ENCODE measurements around the gene UBA6.
"Not testable (repeated sequence)": the region's sequence is repeated elsewhere in the genome, so short reads cannot be mapped to it uniquely, and the experiment has no call there.

UBA6 gene

GRCh38 chr4:67721770-67722597 lies 21.0 kb upstream of the UBA6 start:
- no peak for DNase-seq

GRCh38 chr4:67721315-67721769 lies 20.4 kb upstream of the UBA6 start:
- H3K4me3 Mint-ChIP-seq, result no peak overlapping the region
- peak overlapping the region; percentile 48 to 60 for H3K27ac Mint-ChIP-seq
- no peaks in the 10 kb centered on the region for H3K27me3 Mint-ChIP-seq
- DNase-seq (no peak), ATAC-seq (no peak)
- peaks cover 2% of the 10 kb centered on the region for H3K4me1 Mint-ChIP-seq
- peaks cover 5 to 12% of the 10 kb centered on the region in 2 donors for H3K9me3 Mint-ChIP-seq

More at GRCh38 chr4:67721770-67722597, 21.0 kb upstream of the UBA6 start:
- no peaks in the 10 kb centered on the region for H3K4me1 Mint-ChIP-seq
- H3K27ac Mint-ChIP-seq, result no peak overlapping the region
- peaks cover 5 to 13% of the 10 kb centered on the region in 2 donors for H3K9me3 Mint-ChIP-seq
- no peaks in the 10 kb centered on the region for H3K27me3 Mint-ChIP-seq
- no peak for ATAC-seq
- H3K4me3 Mint-ChIP-seq, result no peak overlapping the region

DNA sequence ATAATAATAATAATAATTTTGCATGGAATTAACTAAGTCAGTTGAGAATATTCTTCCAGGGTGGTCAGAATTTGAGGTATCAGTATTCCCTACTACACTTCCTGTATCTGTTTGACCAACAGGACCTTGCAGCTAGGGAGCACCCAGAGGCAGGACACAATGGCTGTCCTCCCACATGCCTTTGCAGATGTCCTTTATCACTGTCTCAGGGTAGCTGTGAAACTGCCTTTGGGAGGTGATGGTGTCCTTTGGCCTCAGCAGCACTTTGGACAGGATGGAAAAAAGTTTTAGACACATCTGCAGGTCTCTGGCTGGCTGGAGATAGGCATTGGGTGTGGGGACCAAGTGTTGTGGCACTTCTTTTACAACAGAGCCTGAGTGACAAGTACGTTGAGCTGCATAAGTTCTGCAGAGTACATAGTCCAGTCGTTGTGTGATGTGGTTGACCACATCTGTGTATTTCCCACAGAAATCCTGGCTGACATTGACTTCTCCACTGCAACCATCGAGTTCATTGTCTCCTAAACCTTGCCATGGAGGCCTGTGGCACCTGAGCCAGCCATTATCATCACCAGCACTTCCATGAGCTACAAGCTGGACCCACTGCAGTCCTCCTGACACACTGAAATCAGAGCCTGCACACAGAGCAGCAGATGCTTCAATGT lies 19.1 kb upstream of the UBA6 start:
- Mint-ChIP-seq H3K27ac (no peak overlapping the region), H3K4me3 (no peak overlapping the region), H3K27me3 (no peaks in the 10 kb centered on the region), H3K4me1 (peaks cover 6% of the 10 kb centered on the region), H3K9me3 (peaks cover 5 to 12% of the 10 kb centered on the region in 2 donors)
- DNase-seq (no peak), ATAC-seq (no peak)

DNA sequence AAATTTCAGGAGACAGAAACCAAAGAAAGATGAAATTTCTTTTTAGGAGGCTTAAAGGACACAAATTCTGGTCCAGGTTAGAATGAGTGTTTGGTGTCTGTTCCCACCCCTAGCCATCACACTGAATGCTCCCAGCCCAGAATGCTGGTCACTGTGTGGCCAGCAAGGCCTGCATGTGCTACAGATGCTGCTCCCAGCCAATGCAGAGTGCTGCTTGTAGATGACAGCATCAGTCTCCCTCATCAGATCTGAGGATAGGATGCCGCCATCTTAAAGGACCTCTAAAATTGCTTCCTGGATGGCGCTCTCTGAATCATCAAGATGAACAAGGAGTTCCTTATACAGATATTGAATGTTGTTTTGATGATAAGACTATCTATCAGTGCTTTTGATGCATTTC lies 17.9 kb upstream of the UBA6 start:
- no peak for DNase-seq
- no peak for ATAC-seq
- H3K4me1 Mint-ChIP-seq, result peaks cover 18% of the 10 kb centered on the region
- H3K9me3 Mint-ChIP-seq, result peaks cover 3 to 10% of the 10 kb centered on the region in 2 donors
- no peak overlapping the region for H3K27ac Mint-ChIP-seq
- H3K27me3 Mint-ChIP-seq, result no peaks in the 10 kb centered on the region
- H3K4me3 Mint-ChIP-seq, result no peak overlapping the region

- H3K27ac Mint-ChIP-seq, result no peak overlapping the region
Observed at GRCh38 chr4:67717586-67717985, 16.6 kb upstream of the UBA6 start.

DNA sequence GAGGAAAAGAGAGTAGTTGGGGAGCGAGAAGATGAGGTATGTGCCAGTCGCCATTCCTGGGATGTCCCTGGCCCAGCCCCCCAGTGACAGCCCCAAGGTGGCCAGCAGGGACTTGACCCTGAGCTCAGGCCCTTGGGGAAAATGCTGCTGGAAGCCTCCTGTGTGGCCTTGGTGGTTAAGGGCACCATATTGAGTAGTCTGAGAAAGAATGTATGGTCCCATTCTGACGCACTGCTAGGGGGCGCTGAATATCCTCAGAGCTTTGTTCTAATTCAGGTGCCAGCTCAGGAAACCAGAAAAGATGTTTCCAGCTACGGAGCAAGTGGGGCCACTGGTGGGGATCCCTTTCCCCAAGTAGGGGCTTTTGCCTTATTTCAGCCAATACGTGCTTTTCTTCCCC lies 14.0 kb upstream of the UBA6 start:
- Mint-ChIP-seq H3K27me3 (no peaks in the 10 kb centered on the region), H3K27ac (no peak overlapping the region), H3K4me3 (peak overlapping the region in 1 of 2 donors; percentile 64), H3K4me1 (peaks cover 46% of the 10 kb centered on the region), H3K9me3 (no peaks in the 10 kb centered on the region)
- ATAC-seq, result no peak
- no peak for DNase-seq

More at GRCh38 chr4:67717586-67717985, 16.6 kb upstream of the UBA6 start:
- Mint-ChIP-seq H3K27me3 (no peaks in the 10 kb centered on the region), H3K4me3 (no peak overlapping the region), H3K4me1 (peaks cover 31% of the 10 kb centered on the region), H3K9me3 (no peaks in the 10 kb centered on the region)
- DNase-seq (no peak), ATAC-seq (no peak)

DNA sequence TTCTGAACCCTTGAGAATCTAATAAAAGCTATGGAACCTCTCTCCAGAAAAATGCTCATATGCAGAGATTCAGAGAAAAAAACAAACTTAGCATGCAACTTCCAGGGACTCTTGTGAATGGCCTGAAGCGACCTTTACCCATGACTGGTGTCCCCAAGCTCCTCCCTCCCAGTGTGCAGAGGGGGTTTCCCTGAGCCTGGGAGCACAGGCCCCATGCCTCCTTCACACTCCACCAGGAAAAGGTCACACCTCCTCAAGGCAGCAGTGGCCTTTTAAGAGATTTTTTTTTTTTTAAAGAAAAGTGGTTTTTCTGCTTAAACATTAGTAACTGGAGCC lies 13.3 kb upstream of the UBA6 start:
- Mint-ChIP-seq H3K9me3 (no peaks in the 10 kb centered on the region), H3K27ac (peak overlapping the region in 1 of 2 donors; percentile 71), H3K4me3 (peak overlapping the region; percentile 13 to 64), H3K4me1 (peaks cover 46% of the 10 kb centered on the region), H3K27me3 (no peaks in the 10 kb centered on the region)
- ATAC-seq, result peak; percentile 90
- DNase-seq, result peak in 1 of 2 donors; percentile 34

DNA sequence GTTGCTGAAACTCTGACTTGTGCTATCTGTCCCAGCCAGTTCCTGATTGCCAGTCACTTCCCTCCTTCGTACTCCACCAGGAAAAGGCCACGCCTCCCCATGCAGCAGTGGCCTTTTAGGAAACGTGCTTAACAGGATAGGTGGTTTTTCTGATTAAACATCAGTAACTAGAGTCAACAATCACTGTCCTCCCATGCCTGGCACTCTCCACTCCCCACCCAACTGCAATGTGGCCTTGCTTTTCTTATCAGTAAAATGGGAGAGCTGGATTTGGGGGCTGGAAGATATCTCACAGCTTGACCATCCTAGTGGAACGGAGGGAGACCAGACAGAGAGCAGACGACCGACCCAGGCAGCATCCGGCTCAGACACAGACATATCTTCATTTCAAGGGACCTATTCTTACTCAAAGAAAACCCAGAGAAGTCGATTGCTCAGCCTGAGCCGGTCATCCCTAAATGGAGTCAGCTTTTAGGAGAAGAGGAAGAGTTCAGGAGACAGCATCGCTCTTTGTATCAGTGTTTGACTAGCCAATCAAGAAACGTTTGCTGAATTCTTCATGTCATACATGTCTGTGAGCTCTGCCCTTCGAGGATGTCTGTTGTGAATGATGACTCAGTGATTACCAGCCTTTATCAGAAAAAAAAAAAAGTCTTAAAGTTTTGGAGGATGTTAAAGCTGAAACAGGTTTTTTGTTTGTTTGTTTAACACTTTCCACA lies 12.7 kb upstream of the UBA6 start:
- Mint-ChIP-seq H3K4me3 (peak overlapping the region; percentile 13 to 64), H3K4me1 (peaks cover 46% of the 10 kb centered on the region)
- no peak for DNase-seq

DNA sequence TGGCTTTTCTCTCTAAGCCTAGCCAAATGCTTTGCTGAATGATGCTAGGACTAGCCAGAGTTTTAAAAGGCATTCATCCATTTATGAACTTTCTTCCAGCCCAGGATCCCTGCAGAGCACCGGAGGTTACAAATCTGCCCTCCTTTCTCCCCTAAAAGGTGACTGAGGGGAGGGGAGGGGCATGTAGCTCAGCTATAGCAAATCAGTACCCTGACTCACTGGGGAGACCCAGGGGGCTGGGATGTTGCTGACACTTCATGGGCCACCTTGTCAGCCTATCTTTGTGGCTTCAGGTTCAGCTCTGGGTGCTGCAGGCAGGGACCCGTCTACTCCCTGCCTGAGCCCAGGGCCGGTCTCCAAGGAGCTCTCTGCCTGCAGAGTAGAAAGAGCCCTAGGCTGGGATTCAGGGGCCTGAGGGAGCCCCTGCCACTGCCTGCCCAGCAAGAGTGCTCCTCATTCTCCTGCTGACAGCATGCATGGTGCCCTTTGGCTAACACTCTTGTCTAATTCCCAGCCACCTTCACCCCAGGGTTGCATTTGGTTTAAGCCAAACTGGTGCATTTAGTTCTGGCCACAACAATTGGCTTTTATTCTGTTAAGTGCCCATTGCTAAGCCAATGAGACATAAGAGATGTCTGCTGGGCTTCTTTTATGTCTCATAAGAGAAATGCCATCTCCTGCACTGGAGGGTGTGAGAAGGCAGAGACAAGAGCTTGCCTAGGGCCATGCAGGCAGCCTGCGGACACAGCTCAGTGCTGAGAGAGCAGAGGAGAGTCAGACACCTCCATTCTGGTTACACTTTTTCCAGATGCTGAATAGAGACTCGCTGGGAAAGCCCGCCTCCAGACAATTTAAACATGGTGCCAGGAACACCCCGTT lies 11.9 kb upstream of the UBA6 start:
- peak overlapping the region; percentile 35 to 89 for H3K27ac Mint-ChIP-seq

More for the DNA sequence above, 12.7 kb upstream of the UBA6 start:
- H3K27me3 Mint-ChIP-seq, result no peaks in the 10 kb centered on the region
- peak overlapping the region; percentile 46 to 89 for H3K27ac Mint-ChIP-seq
- ATAC-seq, result peak; percentile 59
- no peaks in the 10 kb centered on the region for H3K9me3 Mint-ChIP-seq

GRCh38 chr4:67712000-67712625 lies 11.2 kb upstream of the UBA6 start:
- H3K4me1 Mint-ChIP-seq, result peaks cover 54% of the 10 kb centered on the region
- H3K9me3 Mint-ChIP-seq, result peaks cover 0 to 7% of the 10 kb centered on the region in 2 donors
- no peak overlapping the region for H3K4me3 Mint-ChIP-seq
- ATAC-seq, result no peak
- H3K27ac Mint-ChIP-seq, result peak overlapping the region in 1 of 2 donors; percentile 35
- no peak for DNase-seq
- no peaks in the 10 kb centered on the region for H3K27me3 Mint-ChIP-seq

More for the DNA sequence above, 11.9 kb upstream of the UBA6 start:
- peak; percentile 21 for ATAC-seq
- H3K9me3 Mint-ChIP-seq, result peaks cover 0 to 7% of the 10 kb centered on the region in 2 donors
- H3K27me3 Mint-ChIP-seq, result no peaks in the 10 kb centered on the region
- H3K4me1 Mint-ChIP-seq, result peaks cover 53% of the 10 kb centered on the region
- no peak for DNase-seq
- H3K4me3 Mint-ChIP-seq, result no peak overlapping the region

DNA sequence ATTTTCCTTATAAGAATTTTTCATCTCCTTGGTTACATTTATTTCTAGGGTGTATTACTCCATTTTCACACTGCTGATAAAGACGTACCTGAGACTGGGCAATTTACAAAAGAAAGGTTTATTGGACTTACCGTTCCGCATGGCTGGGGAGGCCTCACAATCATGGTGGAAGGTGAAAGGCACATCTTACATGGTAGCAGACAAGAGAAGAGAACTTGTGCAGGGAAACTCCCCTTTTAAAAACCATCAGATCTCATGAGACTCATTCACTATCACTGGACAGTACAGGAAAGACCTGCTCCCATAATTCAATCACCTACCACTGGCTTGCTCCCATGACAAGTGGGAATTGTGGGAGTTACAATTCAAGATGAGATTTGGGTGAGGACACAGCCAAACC lies 5.7 kb upstream of the UBA6 start:
- not testable (repeated sequence) for H3K27me3 Mint-ChIP-seq, ATAC-seq, H3K27ac Mint-ChIP-seq, H3K4me3 Mint-ChIP-seq, DNase-seq
- Mint-ChIP-seq H3K9me3 (peaks cover 14 to 20% of the 10 kb centered on the region in 2 donors), H3K4me1 (peaks cover 48% of the 10 kb centered on the region)

GRCh38 chr4:67704843-67705242 lies 3.9 kb upstream of the UBA6 start:
- Mint-ChIP-seq H3K27ac (no peak overlapping the region), H3K4me1 (peaks cover 44% of the 10 kb centered on the region), H3K9me3 (peaks cover 14 to 20% of the 10 kb centered on the region in 2 donors), H3K27me3 (no peaks in the 10 kb centered on the region), H3K4me3 (no peak overlapping the region)
- no peak for DNase-seq
- ATAC-seq, result no peak

DNA sequence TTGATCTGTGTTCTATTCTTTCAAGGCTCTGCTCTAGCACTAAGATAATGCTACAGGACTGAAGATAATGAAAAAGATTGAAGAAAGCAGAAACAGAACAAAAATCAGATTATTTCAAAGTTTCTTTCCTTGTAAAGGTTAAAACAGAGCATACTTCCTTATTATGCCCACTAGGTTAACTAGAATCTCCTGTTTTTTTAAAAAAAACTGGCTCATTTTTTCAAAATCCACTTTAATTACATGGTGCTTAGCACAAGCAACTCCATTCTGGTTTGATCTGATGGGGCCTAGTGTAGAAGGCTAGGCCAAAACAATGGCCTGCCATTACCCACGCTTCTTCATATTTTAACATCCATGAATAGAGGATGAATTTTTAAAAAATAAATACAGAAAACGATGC lies 1.2 kb upstream of the UBA6 start:
- DNase-seq, result no peak
- H3K27me3 Mint-ChIP-seq, result no peaks in the 10 kb centered on the region
- ATAC-seq, result no peak
- no peak overlapping the region for H3K27ac Mint-ChIP-seq
- H3K4me3 Mint-ChIP-seq, result peak overlapping the region; percentile 56 to 88
- H3K9me3 Mint-ChIP-seq, result peaks cover 13 to 14% of the 10 kb centered on the region in 2 donors
- peaks cover 56% of the 10 kb centered on the region for H3K4me1 Mint-ChIP-seq

DNA sequence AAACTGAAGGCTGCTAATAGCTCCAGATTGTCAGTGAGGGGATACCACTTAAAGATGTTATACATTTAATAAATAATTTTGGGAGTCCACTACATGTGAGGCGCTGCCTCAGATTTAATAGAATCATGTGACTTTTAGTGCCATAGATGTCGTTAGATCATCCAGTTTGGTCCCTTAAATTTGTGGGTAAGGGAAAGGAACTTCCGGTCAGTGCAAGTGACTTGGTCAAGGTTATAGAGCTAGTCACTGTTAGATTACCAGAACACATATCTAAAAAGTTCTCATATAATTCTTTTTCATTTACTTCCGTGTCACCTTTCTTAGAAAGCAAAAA lies 529 bp upstream of the UBA6 start:
- H3K4me3 Mint-ChIP-seq, result peak overlapping the region; percentile 88 to 98
- peaks cover 9 to 10% of the 10 kb centered on the region in 2 donors for H3K9me3 Mint-ChIP-seq
- ATAC-seq, result no peak
- no peak for DNase-seq
- H3K4me1 Mint-ChIP-seq, result peaks cover 56% of the 10 kb centered on the region
- H3K27me3 Mint-ChIP-seq, result no peaks in the 10 kb centered on the region
- H3K27ac Mint-ChIP-seq, result peak overlapping the region; percentile 97 to 98
